Hematopoietic multipotent progenitor cell treated with erythropoietin and hydrocortisone succinate and interleukin-3 and kit ligand, for 8 days (in vitro differentiated cells): ENCODE measurements around the gene MMD2.

Experiments
- DNase-seq: peaks from one replicate; pipeline ENCODE4 v3.0.0-alpha.2; 2015

Gene MMD2

GRCh38 chr7:4866528-4867496 lies 92.2 kb downstream of the MMD2 start:
- no peak for DNase-seq

DNA sequence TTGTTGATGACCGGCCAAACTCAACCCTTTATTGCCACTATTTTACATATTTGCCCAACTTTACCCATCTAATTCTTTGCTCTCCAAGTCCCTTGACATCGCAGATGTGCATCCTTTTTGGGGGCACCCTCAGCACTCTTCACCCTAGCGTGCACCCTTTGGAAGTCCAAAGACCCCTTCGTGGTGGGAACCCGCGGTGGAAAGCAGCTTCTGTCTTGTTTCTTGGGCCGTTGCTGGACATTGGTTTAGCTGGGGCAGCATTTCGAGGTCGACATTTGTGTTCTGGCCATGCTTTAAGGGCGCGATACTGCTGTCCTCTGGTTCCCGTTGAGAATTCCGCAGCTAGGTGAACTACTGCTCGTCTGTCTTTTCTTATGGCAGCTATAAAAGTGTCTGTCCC lies 96.8 kb downstream of the MMD2 start:
- DNase-seq = no peak

DNA sequence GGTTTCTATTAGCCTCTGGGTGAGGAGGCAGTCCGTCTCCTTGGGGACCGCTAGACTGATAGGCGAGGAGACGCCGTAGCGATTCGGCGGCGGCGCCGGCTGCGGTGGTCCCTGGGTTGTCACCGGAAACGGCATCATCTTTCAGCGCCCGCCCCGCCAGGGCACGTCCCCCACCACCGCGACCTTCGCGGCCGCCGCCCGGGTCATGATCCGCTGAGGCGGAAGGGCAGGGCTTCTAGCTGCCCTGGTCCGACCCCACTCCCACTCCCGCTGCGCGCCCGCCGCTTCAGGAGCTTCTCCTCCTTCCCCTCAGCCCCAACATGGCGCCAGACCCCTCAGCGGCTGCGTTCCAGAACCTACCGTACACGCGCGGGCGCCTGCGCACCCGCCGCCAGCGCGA lies 97.3 kb downstream of the MMD2 start, which contains the start of gene PAPOLB:
Gene PAPOLB (minus strand): TSS at position 358 of the 400 bp plus-strand sequence. CDS start 220 bp downstream, at position 138.
- DNase-seq = no peak

DNA sequence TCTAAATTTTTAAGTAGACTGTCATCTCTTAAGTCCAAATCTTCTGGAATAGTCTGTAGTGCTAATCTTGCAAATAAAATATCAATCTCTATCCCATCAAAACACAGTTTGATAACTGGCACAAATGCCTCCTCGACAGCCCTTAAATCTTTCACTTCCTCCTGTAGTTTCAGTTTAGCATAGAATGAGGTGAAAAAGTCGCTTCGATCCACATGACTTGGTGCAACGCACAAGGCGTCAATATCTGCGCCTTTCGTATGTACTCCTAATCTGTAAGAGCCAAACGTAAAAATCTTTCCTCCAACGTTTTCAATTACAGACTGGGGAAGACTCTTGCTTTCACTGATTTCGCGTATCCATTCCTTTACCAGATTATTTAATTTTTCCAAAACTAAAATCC lies 97.8 kb downstream of the MMD2 start:
- DNase-seq = no peak

GRCh38 chr7:4857189-4857588 lies 101.8 kb downstream of the MMD2 start:
- no peak for DNase-seq

DNA sequence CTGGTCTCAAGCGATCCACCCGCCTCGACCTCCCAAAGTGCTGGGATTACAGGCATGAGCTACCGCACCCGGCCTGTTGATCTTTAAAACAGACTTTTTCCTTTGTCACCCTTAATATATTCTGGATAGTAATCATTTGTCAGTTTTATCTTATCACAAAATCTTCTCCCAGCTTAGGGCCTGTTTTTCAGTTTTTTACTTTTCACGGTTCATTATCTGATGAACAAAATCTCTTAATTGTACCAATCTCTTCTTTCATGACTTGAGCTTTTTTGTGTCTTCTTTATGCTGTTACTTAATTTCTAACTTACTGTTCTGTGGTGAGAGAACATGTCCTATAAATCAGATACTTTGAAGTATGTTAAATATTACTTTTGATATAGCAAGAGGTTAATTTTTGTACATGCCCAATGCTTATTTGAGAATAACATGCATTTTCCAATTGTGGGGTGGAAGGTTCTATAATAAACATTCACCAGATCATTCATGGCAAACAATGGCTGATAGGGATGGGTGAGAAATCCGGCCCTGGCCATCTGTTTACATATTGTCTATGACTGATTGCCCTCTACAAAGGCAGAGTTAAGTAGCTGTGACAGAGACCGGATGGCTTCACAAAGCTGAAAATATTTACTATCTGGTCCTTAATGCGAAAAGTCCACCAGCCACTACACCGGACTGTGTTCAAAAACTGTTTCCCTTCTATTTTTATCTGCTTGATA lies 102.5 kb downstream of the MMD2 start:
- DNase-seq = no peak
